NCI-H446 treated with DMSO at 0.1 percent for 48 hours (cell line): ENCODE data around the gene RNF151.
"Not testable (repeated sequence)": the region's sequence is repeated elsewhere in the genome, so short reads cannot be mapped to it uniquely, and the experiment has no call there.

Experiments
- DNase-seq: peaks from one replicate; lab custom pipeline; 2025; lab: John Stamatoyannopoulos, UW

The RNF151 gene

GRCh38 chr16:2009164-2009711 lies 42.6 kb downstream of the RNF151 start:
- no peak for DNase-seq

GRCh38 chr16:2009791-2010510 lies 43.3 kb downstream of the RNF151 start, which contains the start of gene ZNF598:
Gene ZNF598, minus strand, starts transcription at chr16:2009821.
- peak; percentile 56 for DNase-seq

- DNase-seq: not testable (repeated sequence)
Observed at GRCh38 chr16:2011726-2012125, 45.1 kb downstream of the RNF151 start.

- no peak for DNase-seq
Observed at GRCh38 chr16:2013527-2013926, 46.9 kb downstream of the RNF151 start.

- DNase-seq: no peak
Observed at GRCh38 chr16:2015117-2015946, 48.7 kb downstream of the RNF151 start.

- no peak for DNase-seq
Observed at GRCh38 chr16:2015947-2016208, 49.2 kb downstream of the RNF151 start.

GRCh38 chr16:2016407-2016922 lies 49.8 kb downstream of the RNF151 start:
- no peak for DNase-seq
